ENCODE measurements around the gene PCSK6. TPM values are rescaled to one million over a fixed set of nuclear protein-coding genes. Genes with fewer than 3 reads are reported as not detected.
"Not testable (repeated sequence)": the region's sequence is repeated elsewhere in the genome, so short reads cannot be mapped to it uniquely, and the experiment has no call there.

The PCSK6 gene
- polyA plus RNA-seq, 3 donors, result 0.05 to 0.10 TPM; not detected in 1

DNA sequence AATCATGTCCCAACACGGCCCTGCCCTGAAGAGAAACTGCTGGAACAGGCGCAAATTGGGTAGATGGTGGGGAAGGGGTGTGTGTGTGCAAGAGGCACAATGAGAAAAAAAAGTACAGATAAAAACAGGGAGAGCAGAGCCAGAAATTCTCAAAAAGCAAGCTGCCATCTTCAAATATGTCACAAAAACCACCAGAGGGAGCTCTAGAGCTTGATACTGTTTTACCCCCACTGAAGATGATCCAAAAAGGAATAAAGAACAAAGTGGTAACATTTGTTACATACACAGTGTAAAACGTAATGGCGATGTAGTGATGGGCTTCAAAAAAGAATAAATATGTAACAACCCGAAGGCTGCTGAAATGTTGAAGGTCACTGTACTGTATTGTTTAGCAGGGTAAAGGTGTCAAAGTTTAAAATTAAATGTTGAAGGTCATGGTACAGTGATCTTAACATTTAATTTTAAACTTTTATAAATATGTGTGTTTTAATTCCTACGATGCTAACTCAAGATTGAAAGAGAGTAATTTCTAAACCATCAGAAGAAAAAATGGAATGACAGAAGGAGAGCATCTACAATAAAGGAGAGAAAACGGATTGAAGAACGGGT, 200.5 kb downstream of the PCSK6 start:
- Histone ChIP-seq H3K27ac (ENCODE audit: low read depth in 1 of 2, low read length in 2 of 2) (peak overlapping the region in 1 of 2 donors; percentile 3), H3K9ac (ENCODE audit: insufficient read depth, low read length, poor library complexity, severe bottlenecking) (no peak overlapping the region), H3K36me3 (replicated peaks in 1 of 2; ENCODE audit: control insufficient read depth in 1 of 2, insufficient read depth in 2 of 2, low read length in 2 of 2) (peaks cover 44 to 81% of the 10 kb centered on the region in 2 donors), H3K9me3 (replicated peaks in 1 of 2; ENCODE audit: control insufficient read depth in 1 of 2, insufficient read depth in 1 of 2, low read length in 2 of 2) (no peaks in the 10 kb centered on the region), H3K79me2 (ENCODE audit: insufficient read depth, low read length) (peaks cover 70% of the 10 kb centered on the region), H2AFZ (ENCODE audit: insufficient read depth, low read depth, low read length, poor library complexity, severe bottlenecking) (no peak overlapping the region), H3K4me2 (replicated peaks; ENCODE audit: extremely low read depth, low read length, poor library complexity, severe bottlenecking) (no peak overlapping the region), H3K27me3 (ENCODE audit: control insufficient read depth in 2 of 2, insufficient read depth in 2 of 2, low read length in 2 of 2) (no peaks in the 10 kb centered on the region), H3K4me3 (replicated peaks in 1 of 3; ENCODE audit: low read depth in 2 of 3, low read length in 3 of 3) (no peak overlapping the region), H3K4me1 (ENCODE audit: control insufficient read depth in 1 of 2, insufficient read depth in 2 of 2, low read length in 2 of 2) (peaks cover 10 to 13% of the 10 kb centered on the region in 2 donors), H4K20me1 (ENCODE audit: insufficient read depth, low read length) (peaks cover 63% of the 10 kb centered on the region)
- Mint-ChIP-seq H3K27ac (peak overlapping the region in 6 of 7 donors; percentile 8 to 82 (median 62)), H3K9me3 (peaks cover 0 to 4% (median 0%) of the 10 kb centered on the region in 7 donors), H3K36me3 (peaks cover 65 to 70% of the 10 kb centered on the region in 2 donors), H3K27me3 (ENCODE audit: low read depth in 3 of 3) (no peaks in the 10 kb centered on the region), H3K4me1 (peaks cover 19% of the 10 kb centered on the region), H3K4me3 (no peak overlapping the region)
- intact Hi-C loops (cut with micrococcal nuclease), result no loop called here
- TF ChIP-seq, protein P1, sequence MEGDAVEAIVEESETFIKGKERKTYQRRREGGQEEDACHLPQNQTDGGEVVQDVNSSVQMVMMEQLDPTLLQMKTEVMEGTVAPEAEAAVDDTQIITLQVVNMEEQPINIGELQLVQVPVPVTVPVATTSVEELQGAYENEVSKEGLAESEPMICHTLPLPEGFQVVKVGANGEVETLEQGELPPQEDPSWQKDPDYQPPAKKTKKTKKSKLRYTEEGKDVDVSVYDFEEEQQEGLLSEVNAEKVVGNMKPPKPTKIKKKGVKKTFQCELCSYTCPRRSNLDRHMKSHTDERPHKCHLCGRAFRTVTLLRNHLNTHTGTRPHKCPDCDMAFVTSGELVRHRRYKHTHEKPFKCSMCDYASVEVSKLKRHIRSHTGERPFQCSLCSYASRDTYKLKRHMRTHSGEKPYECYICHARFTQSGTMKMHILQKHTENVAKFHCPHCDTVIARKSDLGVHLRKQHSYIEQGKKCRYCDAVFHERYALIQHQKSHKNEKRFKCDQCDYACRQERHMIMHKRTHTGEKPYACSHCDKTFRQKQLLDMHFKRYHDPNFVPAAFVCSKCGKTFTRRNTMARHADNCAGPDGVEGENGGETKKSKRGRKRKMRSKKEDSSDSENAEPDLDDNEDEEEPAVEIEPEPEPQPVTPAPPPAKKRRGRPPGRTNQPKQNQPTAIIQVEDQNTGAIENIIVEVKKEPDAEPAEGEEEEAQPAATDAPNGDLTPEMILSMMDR (IDR thresholded peaks at IDR 0.05), result peak; percentile 75
- WGBS (ENCODE audit: insufficient coverage), result 100% methylated on average over 1 of the region's 8 CpGs
- DNase-seq, result peak; percentile 34 to 61 (median 58)

DNA sequence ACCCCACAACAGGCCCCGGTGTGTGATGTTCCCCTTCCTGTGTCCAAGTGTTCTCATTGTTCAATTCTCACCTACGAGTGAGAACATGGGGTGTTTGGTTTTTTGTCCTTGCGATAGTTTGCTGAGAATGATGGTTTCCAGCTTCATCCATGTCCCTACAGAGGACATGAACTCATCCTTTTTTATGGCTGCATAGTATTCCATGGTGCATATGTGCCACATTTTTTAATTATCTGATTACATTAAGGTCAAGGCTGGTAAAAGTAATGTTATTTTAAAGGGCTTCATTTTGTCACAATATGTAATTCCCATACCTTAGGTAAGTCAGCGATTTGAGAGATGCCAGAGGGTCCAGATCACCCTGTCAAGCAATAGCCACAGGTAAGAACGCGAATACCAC, 202.2 kb downstream of the PCSK6 start:
- H3K4me1 ChIP-seq (ENCODE audit: control insufficient read depth in 1 of 2, insufficient read depth in 2 of 2, low read length in 2 of 2); H3K27ac ChIP-seq (ENCODE audit: low read depth in 1 of 2, low read length in 2 of 2); intact Hi-C loops (cut with micrococcal nuclease); H3K9me3 ChIP-seq (replicated peaks in 1 of 2; ENCODE audit: control insufficient read depth in 1 of 2, insufficient read depth in 1 of 2, low read length in 2 of 2); H3K4me3 Mint-ChIP-seq; H3K9ac ChIP-seq (ENCODE audit: insufficient read depth, low read length, poor library complexity, severe bottlenecking); H3K4me1 Mint-ChIP-seq; H3K4me3 ChIP-seq (replicated peaks in 1 of 3; ENCODE audit: low read depth in 2 of 3, low read length in 3 of 3); H3K27me3 ChIP-seq (ENCODE audit: control insufficient read depth in 2 of 2, insufficient read depth in 2 of 2, low read length in 2 of 2); DNase-seq; H3K9me3 Mint-ChIP-seq; H3K27me3 Mint-ChIP-seq (ENCODE audit: low read depth in 3 of 3); H3K4me2 ChIP-seq (replicated peaks; ENCODE audit: extremely low read depth, low read length, poor library complexity, severe bottlenecking); H2AFZ ChIP-seq (ENCODE audit: insufficient read depth, low read depth, low read length, poor library complexity, severe bottlenecking): not testable (repeated sequence)
- Mint-ChIP-seq H3K27ac (peak overlapping the region in 4 of 7 donors; percentile 7 to 73 (median 14)), H3K36me3 (peaks cover 77 to 86% of the 10 kb centered on the region in 2 donors)
- H3K79me2 ChIP-seq (ENCODE audit: insufficient read depth, low read length), result peaks cover 54% of the 10 kb centered on the region
- peaks cover 54% of the 10 kb centered on the region for H4K20me1 ChIP-seq (ENCODE audit: insufficient read depth, low read length)
- WGBS (ENCODE audit: insufficient coverage), result no CpG with 5 or more reads among the region's 6 CpGs
- H3K36me3 ChIP-seq (replicated peaks in 1 of 2; ENCODE audit: control insufficient read depth in 1 of 2, insufficient read depth in 2 of 2, low read length in 2 of 2), result peaks cover 61 to 96% of the 10 kb centered on the region in 2 donors

All from CD14-positive monocyte (primary cell).